Esophagus (tissue), 2 donors: ENCODE results near the gene GGCX. TPM values are rescaled to one million over a fixed set of nuclear protein-coding genes. Genes with fewer than 3 reads are reported as not detected.
"Not testable (repeated sequence)": the region's sequence is repeated elsewhere in the genome, so short reads cannot be mapped to it uniquely, and the experiment has no call there.

ENCODE experiments used
- H3K27ac ChIP-seq, 2 donors: one replicate each; pipeline ENCODE4 v1.5.1; 2013; ENCODE audit warnings: low read depth in 2 of 2, mild to moderate bottlenecking in 2 of 2, inconsistent platforms in 1 of 2, low read length in 1 of 2, moderate library complexity in 1 of 2
- H3K27me3 ChIP-seq, 2 donors: one replicate each; pipeline ENCODE4 v1.6.1; 2013; ENCODE audit warnings: low read length in 2 of 2, control low read depth in 1 of 2, mild to moderate bottlenecking in 1 of 2; ENCODE audit not compliant: insufficient read depth in 2 of 2, control insufficient read depth in 1 of 2
- H3K36me3 ChIP-seq, 2 donors: one replicate each; pipeline ENCODE4 v1.6.1; 2013; ENCODE audit warnings: low read length in 1 of 2; ENCODE audit not compliant: control insufficient read depth in 2 of 2, insufficient read depth in 2 of 2
- H3K4me1 ChIP-seq, 2 donors: one replicate each; pipeline ENCODE4 v1.6.1; 2013; ENCODE audit warnings: low read length in 1 of 2; ENCODE audit not compliant: control insufficient read depth in 2 of 2, insufficient read depth in 2 of 2
- H3K4me3 ChIP-seq, 2 donors: one replicate each; pipeline ENCODE4 v1.5.1; 2013; ENCODE audit warnings: low read length in 2 of 2, mild to moderate bottlenecking in 2 of 2, low read depth in 1 of 2, moderate library complexity in 1 of 2
- H3K9me3 ChIP-seq, 2 donors: one replicate each; pipeline ENCODE4 v1.6.1; 2013; ENCODE audit warnings: mild to moderate bottlenecking in 2 of 2, low read depth in 1 of 2, low read length in 1 of 2, moderate library complexity in 1 of 2; ENCODE audit not compliant: control insufficient read depth in 2 of 2, insufficient read depth in 1 of 2
- WGBS, 2 donors: extraction: QIAGEN DNeasy Blood & Tissue Kit; methylation state at CpG; one replicate each; pipeline ENCODE4 v1.1.7; 2013; 5-methylcytosine and 5-hydroxymethylcytosine counted together
- polyA plus RNA-seq, 2 donors: library from polyadenylated mRNA; stranded (reverse); fragments of 200-250 nt; gene quantifications; one replicate each; pipeline ENCODE4 v1.2.3, GENCODE V29; 2013
- donor health status: healthy with polysubstance abuse.
- donor health status: Bipolar disorder and iron deficiency.

Gene GGCX
- polyA plus RNA-seq, 2 donors, result 10.2 to 18.1 TPM

DNA sequence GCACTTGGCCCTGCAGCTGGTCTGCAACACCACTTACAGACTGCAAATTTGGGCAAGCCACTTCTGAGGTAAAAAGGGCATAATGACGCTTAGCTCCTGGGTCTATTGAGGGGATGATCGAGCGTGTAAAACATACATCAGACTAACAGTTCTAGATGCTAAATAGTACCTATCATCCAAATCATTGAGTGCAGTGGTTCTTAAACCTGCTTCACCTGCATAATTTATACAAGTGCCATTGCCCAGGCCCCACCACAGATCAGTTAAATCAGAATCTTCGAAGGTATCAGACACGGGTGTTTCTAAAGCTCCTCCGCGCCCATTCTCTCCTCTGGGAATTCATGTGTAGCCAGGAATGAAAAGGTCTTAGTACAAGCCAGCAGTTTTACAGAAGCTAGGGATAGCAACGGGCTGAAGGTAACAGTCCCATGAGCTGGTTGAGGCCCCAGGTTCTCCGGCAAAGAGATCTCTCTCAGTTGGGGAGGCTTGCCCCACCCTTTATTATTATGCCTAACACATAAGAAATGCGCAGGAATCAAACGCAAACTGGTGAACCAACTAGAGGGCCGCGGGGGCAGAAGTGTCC is 33.5 kb upstream of the GGCX start:
- H3K4me1 ChIP-seq, result peaks cover 7 to 33% of the 10 kb centered on the region in 2 donors
- H3K36me3 ChIP-seq, result peaks cover 6 to 19% of the 10 kb centered on the region in 2 donors
- no peaks in the 10 kb centered on the region for H3K27me3 ChIP-seq
- peak overlapping the region; percentile 88 to 98 for H3K27ac ChIP-seq
- peak overlapping the region; percentile 85 to 92 for H3K4me3 ChIP-seq
- H3K9me3 ChIP-seq, result no peaks in the 10 kb centered on the region
- 16 to 22% methylated on average over 13 of the region's 13 CpGs for WGBS, 2 donors

DNA sequence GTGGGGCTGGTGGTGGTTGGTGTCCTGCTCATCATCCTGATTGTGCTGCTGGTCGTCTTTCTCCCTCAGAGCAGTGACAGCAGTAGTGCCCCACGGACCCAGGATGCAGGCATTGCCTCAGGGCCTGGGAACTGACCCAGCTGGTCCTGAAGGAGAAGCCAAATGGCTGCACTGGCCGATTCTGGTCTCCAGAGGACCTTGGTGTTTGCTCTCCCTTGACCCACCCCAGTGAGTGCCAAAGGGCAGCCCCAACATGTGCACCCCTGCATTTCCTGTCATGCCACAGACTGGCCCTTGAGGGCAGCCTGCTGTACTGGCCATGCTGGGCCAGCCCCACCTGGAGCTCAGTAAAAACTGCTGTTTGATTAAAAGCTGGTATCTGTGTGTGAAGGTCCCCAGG is 31.7 kb upstream of the GGCX start:
- 47 to 59% methylated on average over 3 of the region's 3 CpGs for WGBS, 2 donors
- H3K4me3 ChIP-seq, result no peak overlapping the region
- no peaks in the 10 kb centered on the region for H3K9me3 ChIP-seq
- no peaks in the 10 kb centered on the region for H3K27me3 ChIP-seq
- peaks cover 6 to 9% of the 10 kb centered on the region in 2 donors for H3K36me3 ChIP-seq
- peaks cover 7 to 31% of the 10 kb centered on the region in 2 donors for H3K4me1 ChIP-seq
- H3K27ac ChIP-seq, result peak overlapping the region in 1 of 2 donors; percentile 6

GRCh38 chr2:85592299-85592698 is 31.0 kb upstream of the GGCX start:
- H3K4me3 ChIP-seq, H3K27me3 ChIP-seq, H3K36me3 ChIP-seq, H3K9me3 ChIP-seq: not testable (repeated sequence)
- WGBS, 2 donors, result 73 to 77% methylated on average over 9 of the region's 9 CpGs
- peaks cover 7 to 31% of the 10 kb centered on the region in 2 donors for H3K4me1 ChIP-seq
- H3K27ac ChIP-seq, result peak overlapping the region in 1 of 2 donors; percentile 94

DNA sequence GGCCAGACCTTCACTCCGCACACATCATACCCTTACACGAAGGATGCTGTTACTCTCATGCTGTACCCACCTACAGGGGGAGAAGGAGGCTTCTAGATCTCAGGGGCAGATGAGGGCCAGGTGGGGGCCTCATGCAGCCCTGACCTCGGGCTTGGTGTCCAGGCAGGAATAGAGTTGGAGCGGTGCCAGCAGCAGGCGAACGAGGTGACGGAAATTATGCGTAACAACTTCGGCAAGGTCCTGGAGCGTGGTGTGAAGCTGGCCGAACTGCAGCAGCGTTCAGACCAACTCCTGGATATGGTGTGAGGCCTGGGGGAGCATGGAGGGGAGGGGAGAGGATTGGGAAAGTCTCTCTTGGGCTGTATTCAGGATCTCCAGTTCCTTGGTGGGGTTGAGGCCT is 30.3 kb upstream of the GGCX start:
- Histone ChIP-seq H3K36me3 (peaks cover 0 to under 1% of the 10 kb centered on the region in 2 donors), H3K27me3 (no peaks in the 10 kb centered on the region), H3K4me3 (no peak overlapping the region), H3K4me1 (peaks cover 4 to 28% of the 10 kb centered on the region in 2 donors), H3K27ac (peak overlapping the region; percentile 86 to 94), H3K9me3 (no peaks in the 10 kb centered on the region)
- 81 to 83% methylated on average over 12 of the region's 12 CpGs for whole genome bisulfite sequencing, 2 donors

- no peaks in the 10 kb centered on the region for H3K9me3 ChIP-seq
- peak overlapping the region; percentile 86 to 94 for H3K27ac ChIP-seq
- H3K4me1 ChIP-seq, result peaks cover 3 to 26% of the 10 kb centered on the region in 2 donors
- no peak overlapping the region for H3K4me3 ChIP-seq
- WGBS, 2 donors, result 69 to 71% methylated on average over 2 of the region's 2 CpGs
- H3K36me3 ChIP-seq, result no peaks in the 10 kb centered on the region
- no peaks in the 10 kb centered on the region for H3K27me3 ChIP-seq
These were observed 29.7 kb upstream of the GGCX start for GRCh38 chr2:85590950-85591349.

DNA sequence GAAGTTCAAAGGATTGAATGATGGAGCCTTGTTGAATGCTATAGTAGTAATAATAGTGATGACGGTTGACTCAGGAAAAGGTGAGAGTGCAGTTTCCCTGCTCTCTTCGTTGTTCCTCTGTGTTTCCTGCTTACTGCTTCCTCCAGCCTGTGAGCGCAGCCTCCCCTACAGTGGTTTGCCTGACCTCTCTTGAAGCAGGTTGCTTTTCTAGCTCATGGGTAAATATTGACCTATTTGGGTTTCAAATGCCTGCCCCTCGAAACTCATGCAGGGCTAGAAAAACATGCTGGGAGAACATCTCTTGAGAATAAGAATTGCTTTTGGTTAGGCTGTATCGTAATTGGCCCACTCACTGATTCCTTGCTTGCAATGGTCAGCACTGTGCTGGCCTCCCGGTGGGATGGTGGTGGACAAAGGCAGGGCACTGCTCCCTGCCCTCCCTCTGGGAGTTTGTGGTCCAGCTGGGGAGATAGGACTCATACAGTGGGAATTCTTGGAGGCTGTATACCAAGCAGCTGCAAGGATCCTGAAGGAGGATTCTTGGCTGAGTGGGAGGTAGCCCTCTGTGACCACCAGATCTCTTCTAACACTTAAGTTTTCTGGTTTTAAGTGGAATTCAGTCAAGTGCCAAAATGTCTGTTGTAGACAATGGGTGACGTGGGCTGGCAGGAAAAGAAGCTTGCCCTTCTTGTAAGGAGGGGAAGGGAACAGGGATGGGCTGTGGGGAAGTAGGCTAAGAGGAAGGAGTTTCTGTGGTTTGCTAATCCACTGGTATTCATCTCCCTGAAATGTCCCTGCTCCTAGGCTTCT is 28.9 kb upstream of the GGCX start:
- Histone ChIP-seq H3K4me3 (no peak overlapping the region), H3K4me1 (peaks cover 3 to 30% of the 10 kb centered on the region in 2 donors)

DNA sequence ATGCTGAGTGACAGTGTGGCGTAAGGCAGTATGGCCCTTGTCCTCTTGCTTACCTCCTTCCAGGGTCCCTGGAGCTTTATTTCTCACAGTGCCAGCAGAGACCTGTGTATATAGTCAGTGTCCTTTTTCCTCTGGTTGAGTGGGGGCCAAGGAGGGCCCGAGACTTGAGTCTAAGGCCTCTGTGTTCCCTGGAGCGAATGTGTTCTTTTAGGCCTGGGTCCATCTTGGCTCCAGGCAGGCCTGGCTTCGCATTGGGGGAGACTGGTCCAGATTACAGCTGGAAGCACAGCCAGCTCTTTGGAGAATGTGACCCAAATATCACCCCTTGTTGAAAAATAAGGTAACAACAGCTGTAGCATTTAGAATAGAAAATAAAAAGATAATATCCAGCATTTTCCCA is 27.9 kb upstream of the GGCX start:
- Histone ChIP-seq H3K4me1 (peaks cover 0 to 28% of the 10 kb centered on the region in 2 donors), H3K27ac (peak overlapping the region in 1 of 2 donors; percentile 61), H3K4me3 (no peak overlapping the region), H3K27me3 (no peaks in the 10 kb centered on the region), H3K36me3 (no peaks in the 10 kb centered on the region), H3K9me3 (no peaks in the 10 kb centered on the region)
- WGBS, 2 donors, result 76 to 84% methylated on average over 4 of the region's 4 CpGs

More for the DNA sequence above, 28.9 kb upstream of the GGCX start:
- Histone ChIP-seq H3K27me3 (no peaks in the 10 kb centered on the region), H3K36me3 (no peaks in the 10 kb centered on the region), H3K27ac (peak overlapping the region; percentile 86 to 94), H3K9me3 (no peaks in the 10 kb centered on the region)
- 46 to 51% methylated on average over 7 of the region's 7 CpGs for WGBS, 2 donors

GRCh38 chr2:85588645-85589044 is 27.4 kb upstream of the GGCX start:
- Histone ChIP-seq H3K4me1 (peaks cover 0 to 29% of the 10 kb centered on the region in 2 donors), H3K9me3 (no peaks in the 10 kb centered on the region), H3K27ac (no peak overlapping the region), H3K27me3 (no peaks in the 10 kb centered on the region), H3K4me3 (no peak overlapping the region), H3K36me3 (no peaks in the 10 kb centered on the region)
- 79 to 84% methylated on average over 4 of the region's 4 CpGs for WGBS, 2 donors

GRCh38 chr2:85588236-85588635 is 26.9 kb upstream of the GGCX start:
- H3K4me3 ChIP-seq, result no peak overlapping the region
- H3K36me3 ChIP-seq, result no peaks in the 10 kb centered on the region
- H3K4me1 ChIP-seq, result peaks cover 0 to 31% of the 10 kb centered on the region in 2 donors
- no peaks in the 10 kb centered on the region for H3K27me3 ChIP-seq
- H3K27ac ChIP-seq, result peak overlapping the region in 1 of 2 donors; percentile 9
- no peaks in the 10 kb centered on the region for H3K9me3 ChIP-seq
- WGBS, 2 donors, result 70 to 78% methylated on average over 4 of the region's 4 CpGs
